Activated T-helper 9 cell treated with anti-CD3 and anti-CD28 coated beads, Interleukin-2, amount 50 U/mL, for 16 hours (primary cell): ENCODE results near the gene STK10.
A peak's percentile ranks its signal among the peaks of the same experiment; 100 is the strongest.

Experiments
- DNase-seq: peaks from one replicate; pipeline ENCODE4 v3.0.0-alpha.2; 2020; ENCODE audit warnings: low read depth

The STK10 gene

GRCh38 chr5:172007175-172008110, 180.6 kb downstream of the STK10 start:
- no peak for DNase-seq

- DNase-seq: peak; percentile 90
Measured at GRCh38 chr5:172006321-172007174, 181.5 kb downstream of the STK10 start, which contains the start of gene FBXW11. FBXW11 (minus strand) TSS chr5:172006638; CDS start chr5:172006502, 136 bp downstream.

- peak; percentile 11 for DNase-seq
Measured at GRCh38 chr5:172005708-172006320, 182.2 kb downstream of the STK10 start.

GRCh38 chr5:172004824-172005237, 183.2 kb downstream of the STK10 start:
- no peak for DNase-seq

GRCh38 chr5:172003746-172004145, 184.3 kb downstream of the STK10 start:
- DNase-seq: no peak

- no peak for DNase-seq
Measured at GRCh38 chr5:172002840-172003512, 185.0 kb downstream of the STK10 start.

- no peak for DNase-seq
Measured at GRCh38 chr5:172002310-172002709, 185.7 kb downstream of the STK10 start.

GRCh38 chr5:171999877-172000276, 188.1 kb downstream of the STK10 start:
- DNase-seq: no peak

- DNase-seq: no peak
Measured at GRCh38 chr5:171999100-171999499, 188.9 kb downstream of the STK10 start.

GRCh38 chr5:171997011-171997410, 191.0 kb downstream of the STK10 start:
- no peak for DNase-seq

- no peak for DNase-seq
Measured at GRCh38 chr5:171992813-171993212, 195.2 kb downstream of the STK10 start.

- DNase-seq: no peak
Measured at GRCh38 chr5:171992305-171992704, 195.7 kb downstream of the STK10 start.
